Activated CD8-positive, alpha-beta memory T cell treated with anti-CD3 and anti-CD28 coated beads for 1 hour (primary cell): ENCODE data around the gene MPV17L2.

Experiments
- DNase-seq, 2 donors: peaks; one replicate each; pipeline ENCODE4 v3.0.0-alpha.2; 2020; ENCODE audit warnings: low read depth in 1 of 2; ENCODE audit errors: extremely low read depth in 1 of 2

The MPV17L2 gene

DNA sequence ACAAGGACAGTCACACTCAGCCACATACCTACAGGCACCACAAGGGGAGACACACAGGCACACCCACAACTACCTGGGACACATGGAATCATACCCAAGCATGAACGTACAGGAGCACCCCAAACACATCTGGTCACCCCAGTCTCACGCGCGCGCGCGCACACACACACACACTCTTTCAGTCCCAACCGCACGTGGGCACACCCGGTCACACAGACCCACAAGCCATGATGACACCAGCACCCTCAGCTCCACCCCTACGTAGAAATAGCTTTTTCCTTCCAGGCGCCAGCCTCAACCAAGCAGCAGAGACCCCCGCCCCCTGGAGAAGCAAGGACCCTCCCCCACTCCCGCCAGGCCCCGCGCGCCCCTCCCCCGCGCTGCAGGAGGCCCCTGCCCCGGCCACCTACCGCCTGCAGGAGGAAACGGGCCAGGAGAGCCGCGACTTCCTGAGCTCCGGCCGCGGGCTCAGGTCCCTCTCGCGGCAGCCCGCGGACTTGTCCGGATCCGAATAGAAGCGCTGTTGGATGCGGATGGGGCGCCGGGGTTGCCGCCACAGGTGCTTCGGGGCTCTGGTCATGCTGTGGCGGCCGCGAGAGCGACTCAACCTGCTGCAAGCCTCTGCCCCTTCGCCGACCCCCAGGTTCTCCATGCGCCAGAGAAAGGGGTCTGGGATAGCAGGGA lies 39.7 kb downstream of the MPV17L2 start:
- DNase-seq = no peak

- DNase-seq = peak in 1 of 2 donors; percentile 24
Observed at GRCh38 chr19:18233224-18233825, 40.3 kb downstream of the MPV17L2 start.

GRCh38 chr19:18234194-18234593 lies 41.2 kb downstream of the MPV17L2 start:
- no peak for DNase-seq

DNA sequence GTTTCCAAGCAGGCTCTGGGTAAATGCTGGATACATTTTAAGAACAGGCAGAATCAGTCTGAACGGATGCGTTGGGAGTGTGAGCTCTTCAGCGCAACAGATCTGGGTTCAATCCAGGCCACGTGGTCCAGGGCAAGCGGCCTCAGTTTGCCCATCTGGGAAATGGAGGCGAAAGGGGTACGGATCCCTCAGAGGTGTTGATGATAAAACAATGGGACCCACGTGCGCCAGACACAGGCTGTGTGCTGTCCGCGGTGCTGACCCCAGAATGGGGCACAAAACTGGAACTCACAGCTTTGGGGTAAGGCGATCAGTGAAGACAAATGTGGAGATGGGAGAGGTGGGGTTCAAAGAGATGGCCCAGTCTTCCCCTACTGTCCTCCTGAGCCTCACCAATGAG lies 46.3 kb downstream of the MPV17L2 start:
- no peak for DNase-seq

DNA sequence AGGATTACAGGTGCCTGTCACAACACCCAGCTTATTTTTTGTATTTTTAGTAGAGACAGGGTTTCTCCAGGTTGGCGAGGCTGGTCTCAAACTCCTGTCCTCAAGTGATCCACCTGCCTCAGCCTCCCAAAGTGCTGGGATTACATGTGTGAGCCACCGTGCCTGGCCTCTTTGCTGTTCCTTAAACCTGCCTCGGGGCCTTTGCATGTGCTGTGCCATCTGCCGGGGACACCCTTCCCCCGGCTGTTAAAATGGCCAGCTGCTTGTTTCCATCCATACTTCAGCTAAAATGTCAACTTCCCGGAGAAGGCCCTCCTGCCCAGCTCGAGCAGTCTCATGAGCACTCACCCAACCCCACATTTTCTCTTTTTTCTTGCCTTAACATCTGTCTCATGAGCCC lies 52.3 kb downstream of the MPV17L2 start:
- DNase-seq = no peak
